COR-L47 (cell line): ENCODE results near the gene TAF4B.
"Not testable (repeated sequence)": the region's sequence is repeated elsewhere in the genome, so short reads cannot be mapped to it uniquely, and the experiment has no call there.

Source experiments
- DNase-seq: peaks from one replicate; lab custom pipeline; 2025; lab: John Stamatoyannopoulos, UW

The TAF4B gene

DNA sequence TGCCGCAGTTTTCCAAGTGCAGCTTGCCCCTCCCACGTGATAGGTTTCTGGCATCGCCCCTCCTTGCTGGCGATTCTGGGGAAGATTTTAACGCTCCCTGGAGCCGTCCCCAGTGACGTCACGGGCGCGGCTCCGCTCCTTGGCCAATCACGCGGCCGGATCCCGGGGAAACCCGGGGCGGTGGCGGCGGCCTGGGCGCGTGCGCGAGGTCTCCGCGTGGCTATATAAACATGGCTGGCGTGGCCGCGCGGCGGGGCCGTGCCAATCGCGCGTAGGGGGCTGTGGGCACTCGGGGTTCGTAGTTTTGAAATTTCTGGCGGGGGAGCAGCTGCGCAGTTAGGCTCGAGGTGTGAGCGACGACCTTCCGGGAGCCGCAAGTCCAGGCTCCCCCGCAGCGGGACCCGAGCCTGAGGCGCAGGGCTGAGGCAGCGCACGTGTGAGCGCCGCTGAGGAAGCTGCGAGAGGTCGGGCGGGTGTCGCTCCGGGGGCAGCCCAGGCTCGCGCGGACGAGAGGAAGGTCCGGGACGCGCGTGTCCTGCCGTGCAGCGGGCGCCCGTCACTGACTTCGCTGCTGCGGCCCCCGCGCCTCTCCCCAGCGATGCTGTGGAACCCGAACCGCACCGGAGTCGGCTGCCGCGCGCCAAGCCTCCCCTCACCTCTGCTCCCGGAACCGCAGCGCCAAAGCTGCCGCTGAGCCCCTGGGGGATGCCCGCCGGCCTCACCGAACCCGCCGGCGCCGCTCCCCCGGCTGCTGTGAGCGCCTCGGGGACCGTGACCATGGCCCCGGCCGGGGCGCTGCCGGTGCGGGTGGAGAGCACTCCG, at the start of gene TAF4B:
Gene TAF4B, plus strand, starts transcription at position 217 of the 822 bp plus-strand sequence. Its CDS starts 489 bp downstream, at position 706.
- DNase-seq: peak; percentile 98

DNA sequence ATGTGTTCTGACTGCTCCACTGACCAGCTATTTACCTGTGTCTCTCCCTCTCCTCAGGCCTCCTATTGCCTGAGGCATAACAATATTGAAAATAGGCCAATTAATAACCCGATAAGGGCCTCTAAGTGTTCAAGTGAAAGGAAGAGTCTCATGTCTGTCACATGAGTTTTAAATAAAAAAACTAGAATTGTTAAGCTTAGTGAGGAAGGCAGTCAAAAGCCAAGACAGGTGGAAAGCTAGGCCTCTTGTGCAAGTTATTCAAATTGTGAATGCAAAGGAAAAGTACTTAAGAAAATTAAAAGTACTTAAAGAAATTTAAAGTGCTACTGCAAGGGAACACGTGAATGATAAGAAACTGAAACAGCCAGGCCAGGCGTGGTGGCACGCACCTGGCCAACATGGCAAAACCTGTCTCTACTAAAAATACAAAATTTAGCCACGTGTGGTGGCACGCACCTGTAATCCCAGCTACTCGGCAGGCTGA, 44.9 kb upstream of the TAF4B start:
- no peak for DNase-seq

GRCh38 chr18:26183395-26184112, 42.7 kb upstream of the TAF4B start:
- no peak for DNase-seq

DNA sequence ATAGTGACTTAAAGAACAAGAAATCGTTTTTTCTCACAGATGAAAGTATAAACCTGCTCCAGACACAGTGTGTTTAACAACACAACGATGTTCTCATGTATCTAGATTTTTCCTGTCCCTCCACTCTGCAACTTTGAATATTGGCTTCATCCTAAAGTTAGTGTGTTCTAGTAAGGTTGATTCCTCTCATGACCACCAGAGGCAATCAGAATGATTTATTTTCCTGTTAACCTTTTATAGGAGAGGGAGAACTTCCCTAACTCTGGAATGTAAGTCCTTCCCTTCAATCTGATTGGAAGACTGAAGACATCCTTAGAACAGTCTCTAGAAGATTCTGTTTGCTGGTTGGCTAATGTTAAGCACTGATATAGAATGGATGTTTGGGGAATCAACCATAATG, 41.0 kb upstream of the TAF4B start:
- DNase-seq: no peak

GRCh38 chr18:26190506-26190905, 35.7 kb upstream of the TAF4B start:
- no peak for DNase-seq

DNA sequence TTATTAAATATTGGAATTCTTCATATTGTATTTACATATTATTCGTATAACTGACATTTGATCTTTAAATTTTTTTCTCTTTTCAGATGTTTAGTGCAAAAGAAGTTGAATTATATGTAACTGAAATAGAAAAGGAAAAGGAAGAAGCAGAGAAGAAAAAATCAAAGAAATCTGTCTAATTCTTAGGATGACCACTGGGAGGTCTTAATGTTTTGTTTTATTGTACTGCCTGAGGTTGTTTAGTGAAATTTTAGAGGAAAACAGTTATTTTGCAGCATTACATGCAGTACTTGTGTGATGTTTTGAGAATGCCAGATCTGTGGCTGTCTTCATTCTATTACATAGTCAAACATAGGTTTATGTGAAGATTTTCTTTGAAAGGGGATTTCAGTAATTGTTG, 34.0 kb upstream of the TAF4B start:
- no peak for DNase-seq

GRCh38 chr18:26196605-26197004, 29.6 kb upstream of the TAF4B start:
- DNase-seq: no peak

GRCh38 chr18:26202001-26202400, 24.2 kb upstream of the TAF4B start:
- DNase-seq: not testable (repeated sequence)

DNA sequence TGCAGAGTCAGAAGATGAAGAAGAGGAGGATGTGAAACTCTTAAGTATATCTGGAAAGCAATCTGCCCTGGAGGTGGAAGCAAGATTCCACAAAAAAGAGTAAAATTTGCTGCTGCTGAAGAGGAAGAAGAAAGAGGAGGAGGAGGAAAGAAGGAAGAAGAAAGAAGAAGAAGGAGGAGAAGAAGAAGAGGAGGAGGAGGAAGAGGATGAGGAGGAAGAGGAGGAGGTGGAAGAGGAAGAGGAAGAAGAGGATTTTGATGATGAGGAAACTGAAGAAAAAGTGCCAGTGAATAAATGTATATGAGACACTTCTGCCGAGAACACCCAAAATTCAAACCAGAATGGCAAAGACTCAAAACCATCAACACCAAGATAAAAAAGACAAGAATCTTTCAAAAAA, 20.9 kb upstream of the TAF4B start:
- no peak for DNase-seq

- DNase-seq: no peak
Observed at GRCh38 chr18:26206488-26206887, 19.8 kb upstream of the TAF4B start.

DNA sequence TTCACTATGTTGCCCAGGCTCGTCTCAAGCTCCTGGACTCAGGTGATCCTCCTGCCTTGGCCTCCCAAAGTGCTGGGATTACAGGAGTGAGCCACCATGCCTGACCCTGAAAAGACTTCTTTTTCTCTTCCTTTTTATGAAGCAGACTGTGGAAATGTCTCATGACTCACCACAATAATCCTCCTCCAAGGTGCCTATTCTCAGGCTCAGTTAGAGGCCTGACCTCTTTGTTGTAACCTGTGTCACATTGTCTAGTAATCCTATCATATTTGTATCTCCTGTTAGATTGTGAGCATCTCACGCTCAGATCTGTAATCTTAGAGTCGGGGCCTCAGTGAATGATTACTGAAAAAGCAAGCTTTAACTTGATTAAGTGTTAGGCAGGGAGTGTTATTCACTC, 18.3 kb upstream of the TAF4B start:
- no peak for DNase-seq

- DNase-seq: no peak
Observed at GRCh38 chr18:26208977-26209376, 17.3 kb upstream of the TAF4B start.

GRCh38 chr18:26210147-26210546, 16.1 kb upstream of the TAF4B start:
- no peak for DNase-seq

DNA sequence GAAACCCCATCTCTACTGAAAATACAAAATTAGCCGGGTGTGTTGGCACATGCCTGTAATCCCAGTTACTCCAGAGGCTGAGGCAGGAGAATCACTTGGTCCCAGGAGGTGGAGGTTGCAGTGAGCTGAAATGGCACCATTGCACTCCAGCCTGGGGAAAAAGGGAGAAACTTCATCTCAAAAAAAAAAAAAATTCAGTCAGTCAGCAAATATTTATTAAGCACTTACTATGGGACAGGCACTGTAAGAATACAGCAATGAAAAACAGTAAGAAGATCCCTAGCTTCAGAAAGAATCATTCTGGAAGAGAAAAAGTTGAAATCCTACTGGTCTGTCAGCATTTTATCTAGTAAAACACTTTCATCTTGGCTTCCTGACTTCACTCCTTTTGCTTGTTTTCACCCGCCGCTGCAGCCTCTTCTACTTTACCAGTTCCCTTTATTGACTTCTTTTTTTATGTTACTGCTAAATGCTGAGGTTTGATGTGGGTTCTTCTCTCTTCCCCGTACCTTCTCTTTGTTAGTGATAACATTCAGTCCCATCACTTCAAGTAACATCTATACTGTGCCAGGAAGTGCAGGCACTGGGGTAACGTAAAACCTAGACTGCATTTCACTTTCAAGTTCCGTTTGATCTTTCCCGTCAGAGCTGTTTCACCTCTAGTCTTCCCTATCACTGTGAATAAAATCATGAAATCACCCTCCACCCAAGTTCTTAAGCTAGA, 10.8 kb upstream of the TAF4B start:
- DNase-seq: no peak

GRCh38 chr18:26225022-26225693, 1.1 kb upstream of the TAF4B start:
- no peak for DNase-seq

GRCh38 chr18:26225915-26226228, 373 bp upstream of the TAF4B start:
- DNase-seq: no peak

GRCh38 chr18:26227051-26227670, 916 bp downstream of the TAF4B start:
- DNase-seq: no peak

DNA sequence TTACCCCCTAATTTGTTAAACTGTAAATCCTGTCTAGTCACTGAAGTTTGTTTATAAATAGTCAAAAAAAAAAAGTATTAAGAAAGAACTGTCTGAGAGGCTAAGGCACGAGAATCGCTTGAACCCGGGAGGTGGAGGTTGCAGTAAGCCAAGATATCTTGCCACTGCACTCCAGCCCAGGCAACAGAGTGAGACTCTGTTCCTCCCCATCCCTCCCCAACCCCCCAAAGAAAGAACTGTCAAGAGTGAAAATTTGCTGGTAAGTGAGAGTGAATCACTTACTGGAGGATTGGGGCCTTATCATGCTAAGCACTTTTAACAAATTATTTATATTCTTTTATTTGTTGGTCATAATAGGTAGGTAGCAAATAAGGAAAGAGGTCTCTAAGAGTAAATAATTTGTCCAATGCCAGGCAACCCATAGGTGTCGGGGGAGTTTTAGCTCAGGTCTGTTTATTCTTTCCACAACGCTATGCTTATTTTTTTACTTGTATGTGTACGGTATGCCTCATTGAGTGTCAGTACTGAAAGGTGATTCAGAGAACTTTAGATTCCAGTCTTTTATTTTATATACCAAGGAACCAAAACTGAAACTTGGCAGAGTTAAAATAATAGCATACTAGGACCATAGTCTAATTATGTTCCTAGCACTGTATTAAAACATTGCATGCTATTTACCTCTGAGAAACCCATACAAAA, 2.5 kb downstream of the TAF4B start:
- no peak for DNase-seq

DNA sequence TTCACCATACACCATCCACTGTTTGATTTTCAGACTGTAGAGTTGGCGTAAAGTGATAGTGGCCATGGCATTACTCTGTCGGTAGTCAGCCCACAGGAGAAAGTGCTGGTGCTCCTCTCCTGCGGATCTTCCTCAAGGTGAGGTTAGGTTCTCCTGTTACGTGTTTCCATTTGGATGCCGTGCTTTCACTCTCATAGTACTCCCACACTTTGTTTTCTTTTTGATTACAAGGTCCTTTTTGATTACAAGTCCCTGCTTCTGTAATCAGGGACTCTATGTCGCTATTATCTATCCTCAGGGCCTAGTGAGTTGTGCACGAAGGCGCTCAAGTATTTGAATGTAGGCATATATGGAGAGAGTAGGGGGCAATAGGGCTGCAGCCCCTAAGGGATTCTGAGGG, 4.3 kb downstream of the TAF4B start:
- no peak for DNase-seq

- DNase-seq: no peak
Observed at GRCh38 chr18:26233208-26233607, 7.0 kb downstream of the TAF4B start.

DNA sequence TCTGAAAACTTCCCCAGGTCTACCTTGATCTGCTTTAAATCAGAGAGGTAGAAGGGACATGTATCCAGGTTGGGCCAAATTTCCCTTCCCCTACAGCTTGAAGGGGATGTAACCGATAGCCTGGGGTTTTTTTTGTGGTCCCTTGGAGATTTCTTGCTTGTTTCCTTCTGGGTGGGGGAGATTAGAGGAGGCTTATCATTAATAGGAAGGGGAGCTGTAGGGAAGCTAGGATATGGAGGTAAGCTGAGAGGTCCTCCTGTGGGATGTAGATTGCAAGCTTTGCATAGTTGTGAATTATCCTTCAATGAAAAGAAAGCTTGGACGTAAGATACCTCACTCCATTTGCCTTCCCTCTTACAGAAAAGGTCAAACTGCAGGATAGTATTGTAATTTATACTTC, 11.1 kb downstream of the TAF4B start:
- not testable (repeated sequence) for DNase-seq
